CD4-positive, alpha-beta memory T cell (primary cell): Measurements from ENCODE around the gene GALNS. TPM values are rescaled to one million over a fixed set of nuclear protein-coding genes. Genes with fewer than 3 reads are reported as not detected.

Source experiments
- CTCF ChIA-PET: fragments of 350-600 bp; sonication (Branson Sonifier 250); formaldehyde crosslinking; loops from one replicate; lab custom pipeline; 2021; ENCODE audit warnings: inconsistent platforms; ENCODE audit not compliant: partially characterized antibody; lab: Charles Lee
- POLR2A ChIA-PET: fragments of 350-600 bp; sonication (Branson Sonifier 250); formaldehyde crosslinking; loops from one replicate; lab custom pipeline; 2021; ENCODE audit not compliant: partially characterized antibody; lab: Charles Lee
- DNase-seq, 5 donors: peaks; one replicate each; pipeline versions ENCODE4 v3.0.0 to v3.0.0-alpha.2; 2020 to 2022; ENCODE audit warnings: mixed read lengths in 1 of 5
- H3K27ac ChIP-seq: one replicate; pipeline ENCODE4 v1.7.0; 2013; ENCODE audit warnings: low read depth, low read length
- H3K27me3 ChIP-seq: 2 replicates; pipeline ENCODE4 v1.7.0; 2013; ENCODE audit warnings: mild to moderate bottlenecking, low read length, moderate library complexity; ENCODE audit not compliant: insufficient read depth
- H3K36me3 ChIP-seq: 2 replicates; pipeline ENCODE4 v1.7.0; 2013; ENCODE audit warnings: mild to moderate bottlenecking, low read length, moderate library complexity; ENCODE audit not compliant: insufficient read depth
- H3K4me1 ChIP-seq: 2 replicates; pipeline ENCODE4 v1.7.0; 2013; ENCODE audit warnings: mild to moderate bottlenecking, low read length, moderate library complexity; ENCODE audit not compliant: insufficient read depth
- H3K4me3 ChIP-seq, 2 donors: one replicate each; pipeline ENCODE4 v1.7.0; 2013; ENCODE audit warnings: low read length in 2 of 2, mild to moderate bottlenecking in 1 of 2
- H3K9me3 ChIP-seq, 2 donors: one replicate each; pipeline ENCODE4 v1.7.0; 2013; ENCODE audit warnings: low read length in 2 of 2, control low read depth in 1 of 2; ENCODE audit not compliant: control insufficient read depth in 1 of 2
- H3K27ac Mint-ChIP-seq, 7 donors: one replicate each; pipeline ENCODE4 v1.8.0; 2020 to 2021; ENCODE audit warnings: mixed read lengths in 7 of 7, mild to moderate bottlenecking in 6 of 7, inconsistent platforms in 3 of 7, moderate library complexity in 3 of 7
- H3K27me3 Mint-ChIP-seq, 2 donors: one replicate each; pipeline ENCODE4 v1.8.0; 2020 to 2021; ENCODE audit warnings: mixed read lengths in 2 of 2
- H3K36me3 Mint-ChIP-seq, 2 donors: one replicate each; pipeline ENCODE4 v1.8.0; 2020 to 2021; ENCODE audit warnings: mixed read lengths in 2 of 2, inconsistent platforms in 1 of 2, mild to moderate bottlenecking in 1 of 2
- H3K4me1 Mint-ChIP-seq, 4 donors: one replicate each; pipeline ENCODE4 v1.8.0; 2020 to 2021; ENCODE audit warnings: mixed read lengths in 4 of 4, mild to moderate bottlenecking in 1 of 4
- H3K4me3 Mint-ChIP-seq, 8 donors: one replicate each; pipeline ENCODE4 v1.8.0; 2020 to 2021; ENCODE audit warnings: mixed read lengths in 8 of 8, mild to moderate bottlenecking in 7 of 8, moderate library complexity in 6 of 8, inconsistent platforms in 3 of 8
- H3K9me3 Mint-ChIP-seq, 8 donors: one replicate each; pipeline ENCODE4 v1.8.0; 2020 to 2021; ENCODE audit warnings: mixed read lengths in 8 of 8, mild to moderate bottlenecking in 5 of 8, inconsistent platforms in 3 of 8, moderate library complexity in 1 of 8
- intact Hi-C: fragments of 100-400 bp; cut with micrococcal nuclease; formaldehyde crosslinking; loops from one replicate; pipeline ENCODE4 v1.15.1; 2023
- polyA plus RNA-seq, 2 donors: library from polyadenylated mRNA; unstranded; fragments of 300-500 nt; fragmentation: Illumina TruSeq; gene quantifications; one replicate each; pipeline ENCODE4 v1.2.3, GENCODE V29; 2021
- total RNA-seq, 2 experiments: library from RNA; stranded (reverse); gene quantifications; one replicate each; pipeline ENCODE4 v1.2.3, GENCODE V29; 2021

Gene GALNS
- total and polyA plus RNA-seq, 4 experiments from 2014 or later, result 5.6 to 65.7 (median 33.7) TPM

DNA sequence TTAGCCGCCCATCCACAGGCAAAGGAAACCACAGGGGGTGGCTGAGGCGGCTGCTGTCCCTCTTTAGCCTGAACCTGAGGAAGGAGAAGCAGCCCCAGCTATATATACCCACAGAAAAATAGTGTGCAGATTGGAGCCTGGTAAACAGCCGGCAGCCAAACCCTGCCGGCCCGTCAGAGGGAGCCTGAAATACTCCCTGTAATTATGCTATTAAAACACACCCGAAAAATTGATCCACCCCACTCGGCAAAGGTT is 78.5 kb downstream of the GALNS start:
- peaks cover 0 to 20% of the 10 kb centered on the region in 2 donors for H3K36me3 Mint-ChIP-seq
- ChIA-PET CTCF (interaction anchor here (0.7 to 10.7 kb wide), 2 partner anchors 33 to 40 kb away, joined by 3 to 137 read pairs; no protein-coding TSS in a partner anchor), POLR2A (interaction anchor here (8.8 kb wide), 1 partner anchor 32 kb away, joined by 138 read pairs; no protein-coding TSS in a partner anchor)
- peaks cover 28 to 69% (median 51%) of the 10 kb centered on the region in 4 donors for H3K4me1 Mint-ChIP-seq
- Histone ChIP-seq H3K36me3 (no peaks in the 10 kb centered on the region), H3K27me3 (no peaks in the 10 kb centered on the region), H3K4me3 (no peak overlapping the region), H3K4me1 (peaks cover 72% of the 10 kb centered on the region), H3K27ac (peak overlapping the region; percentile 34), H3K9me3 (no peaks in the 10 kb centered on the region)
- no peak for DNase-seq
- peak overlapping the region in 6 of 7 donors; percentile 70 to 83 (median 78) for H3K27ac Mint-ChIP-seq
- intact Hi-C loops, result no loop called here
- no peaks in the 10 kb centered on the region for H3K27me3 Mint-ChIP-seq
- H3K9me3 Mint-ChIP-seq, result peaks cover 0 to 1% (median 0%) of the 10 kb centered on the region in 8 donors
- H3K4me3 Mint-ChIP-seq, result peak overlapping the region in 4 of 8 donors; percentile 17 to 52 (median 32)

DNA sequence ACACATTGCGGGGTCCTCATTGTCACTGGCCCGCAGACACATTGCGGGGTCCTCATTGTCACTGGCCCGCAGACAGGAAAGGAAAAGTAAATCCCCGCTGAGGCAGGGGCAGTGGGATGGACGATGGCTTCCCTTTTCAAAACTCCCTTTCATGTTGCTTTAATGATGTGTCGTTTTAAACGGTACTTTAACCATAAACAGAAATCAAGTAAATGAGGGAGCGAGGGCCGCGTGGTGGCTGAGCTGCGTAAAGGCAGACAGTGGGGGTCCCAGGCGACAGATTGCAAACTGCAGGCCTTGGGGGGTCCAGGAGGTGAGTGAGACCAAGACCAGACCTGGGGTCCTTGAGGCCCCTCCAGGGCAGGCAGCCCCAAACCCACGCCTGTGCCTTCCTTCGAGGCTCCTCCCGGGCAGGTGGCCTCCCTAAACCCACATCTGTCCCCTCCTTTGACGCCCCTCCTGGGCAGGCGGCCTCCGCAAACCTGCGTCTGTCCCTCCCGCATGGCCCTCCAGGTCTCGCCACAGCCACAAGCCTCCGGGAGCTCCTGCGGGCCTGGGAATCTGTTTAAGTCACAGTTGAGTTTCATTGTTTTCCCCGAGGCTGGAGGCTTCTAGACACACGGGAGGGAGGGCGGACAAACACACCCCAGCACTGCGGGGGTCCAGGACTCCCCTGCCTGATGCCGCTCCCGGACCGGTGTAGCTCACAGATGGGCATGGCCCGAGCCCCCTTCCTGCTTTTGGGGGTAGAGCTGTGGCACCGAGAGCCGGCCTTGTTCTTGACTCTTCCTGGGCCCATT is 79.1 kb downstream of the GALNS start:
- Mint-ChIP-seq H3K36me3 (peaks cover 0 to 17% of the 10 kb centered on the region in 2 donors), H3K4me1 (peaks cover 23 to 64% (median 46%) of the 10 kb centered on the region in 4 donors), H3K27me3 (no peaks in the 10 kb centered on the region), H3K27ac (peak overlapping the region; percentile 24 to 84 (median 78)), H3K4me3 (peak overlapping the region in 3 of 8 donors; percentile 20 to 52 (median 44)), H3K9me3 (peaks cover 0 to 1% (median 0%) of the 10 kb centered on the region in 8 donors)
- Histone ChIP-seq H3K27ac (peak overlapping the region; percentile 34), H3K27me3 (no peaks in the 10 kb centered on the region), H3K36me3 (no peaks in the 10 kb centered on the region), H3K4me1 (peaks cover 70% of the 10 kb centered on the region), H3K4me3 (no peak overlapping the region), H3K9me3 (no peaks in the 10 kb centered on the region)
- CTCF ChIA-PET, result interaction anchor here (0.7 to 10.7 kb wide), 2 partner anchors 33 to 40 kb away, joined by 3 to 137 read pairs; no protein-coding TSS in a partner anchor
- intact Hi-C loops, result no loop called here
- DNase-seq, result no peak
- POLR2A ChIA-PET, result interaction anchor here (8.8 kb wide), 1 partner anchor 32 kb away, joined by 138 read pairs; no protein-coding TSS in a partner anchor

DNA sequence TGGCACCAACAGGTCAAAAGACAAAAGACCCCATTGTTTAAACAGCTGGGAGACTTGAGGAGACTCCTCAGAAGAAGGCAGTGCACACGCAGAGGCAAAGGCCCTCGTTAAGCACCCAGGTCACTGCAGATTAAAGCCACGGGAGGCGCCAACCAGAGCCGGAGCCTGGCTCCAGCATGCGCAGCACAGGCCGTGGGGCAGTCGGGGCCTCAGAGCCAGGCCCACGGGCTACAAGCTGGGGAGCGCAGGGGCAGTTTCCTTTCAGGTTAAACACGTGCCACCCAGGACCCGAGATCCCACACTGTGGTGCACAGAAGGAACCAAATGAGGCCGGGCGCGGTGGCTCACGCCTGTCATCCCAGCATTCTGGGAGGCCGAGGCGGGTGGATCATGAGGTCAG is 80.9 kb downstream of the GALNS start:
- H3K4me1 ChIP-seq, result peaks cover 66% of the 10 kb centered on the region
- no peaks in the 10 kb centered on the region for H3K9me3 ChIP-seq
- H3K27me3 ChIP-seq, result no peaks in the 10 kb centered on the region
- no peak for DNase-seq
- H3K27ac ChIP-seq, result no peak overlapping the region
- CTCF ChIA-PET, result no interaction called here
- H3K4me3 ChIP-seq, result no peak overlapping the region
- Mint-ChIP-seq H3K36me3 (peaks cover 0 to 10% of the 10 kb centered on the region in 2 donors), H3K9me3 (no peaks in the 10 kb centered on the region), H3K4me1 (peaks cover 7 to 52% (median 32%) of the 10 kb centered on the region in 4 donors), H3K4me3 (peak overlapping the region in 1 of 8 donors; percentile 5), H3K27ac (peak overlapping the region in 3 of 7 donors; percentile 48 to 66 (median 54)), H3K27me3 (no peaks in the 10 kb centered on the region)
- H3K36me3 ChIP-seq, result no peaks in the 10 kb centered on the region
- intact Hi-C loops, result no loop called here
- POLR2A ChIA-PET, result interaction anchor here (0.8 to 1.1 kb wide), 3 partner anchors 9 to 30 kb away, joined by 3 to 4 read pairs (median 3); no protein-coding TSS in a partner anchor

DNA sequence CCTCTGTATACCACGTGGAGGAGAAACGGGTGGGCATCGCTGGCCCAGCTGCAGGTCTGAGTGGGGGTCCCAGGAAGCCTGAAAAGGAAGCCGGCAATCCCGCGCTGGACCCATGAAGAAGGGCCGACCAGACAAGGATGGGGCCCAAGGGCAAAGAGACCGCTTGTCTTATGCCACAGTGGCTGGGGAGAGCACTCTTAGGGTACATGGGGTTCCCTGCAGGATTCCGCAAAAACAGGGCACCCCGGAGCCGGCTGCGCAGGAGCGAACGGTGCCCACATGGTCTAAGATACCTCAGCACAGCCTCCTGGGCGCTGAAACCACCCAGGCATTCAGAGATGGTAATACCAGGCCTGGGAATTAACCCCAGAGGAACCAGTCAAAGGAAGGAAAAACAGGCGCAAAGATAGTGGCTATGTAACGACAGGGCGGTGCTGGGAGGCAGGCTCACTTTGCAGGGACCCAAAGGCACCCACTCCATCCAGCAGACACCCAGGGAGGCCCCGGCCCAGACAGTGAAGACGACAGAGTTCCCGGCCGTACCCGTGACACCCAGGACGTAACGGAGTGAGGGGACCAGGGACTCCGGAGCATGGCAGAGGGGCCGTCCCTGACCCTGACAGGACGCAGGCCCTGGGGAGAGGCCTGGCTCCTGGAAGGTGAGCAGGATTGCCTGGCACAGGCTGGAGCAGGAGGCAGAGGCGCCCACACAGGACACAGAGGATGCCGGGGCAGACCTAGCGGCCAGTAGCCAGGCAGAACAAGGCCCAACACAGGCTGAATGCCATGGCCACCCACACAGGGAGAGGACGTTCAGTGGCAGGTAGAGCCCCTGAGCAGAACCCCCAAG is 82.0 kb downstream of the GALNS start:
- H3K4me1 Mint-ChIP-seq, result peaks cover 2 to 50% (median 24%) of the 10 kb centered on the region in 4 donors
- Histone ChIP-seq H3K27ac (no peak overlapping the region), H3K27me3 (no peaks in the 10 kb centered on the region), H3K4me3 (no peak overlapping the region), H3K4me1 (peaks cover 66% of the 10 kb centered on the region), H3K9me3 (no peaks in the 10 kb centered on the region), H3K36me3 (no peaks in the 10 kb centered on the region)
- peak overlapping the region in 1 of 8 donors; percentile 7 for H3K4me3 Mint-ChIP-seq
- peak overlapping the region in 3 of 7 donors; percentile 4 to 42 (median 35) for H3K27ac Mint-ChIP-seq
- H3K36me3 Mint-ChIP-seq, result peaks cover 0 to 6% of the 10 kb centered on the region in 2 donors
- DNase-seq, result no peak
- POLR2A ChIA-PET, result interaction anchor here (0.9 to 1.9 kb wide), 4 partner anchors 9 to 36 kb away, joined by 3 to 7 read pairs (median 3); no protein-coding TSS in a partner anchor
- CTCF ChIA-PET, result interaction anchor here (1.1 to 1.5 kb wide), 3 partner anchors 20 to 37 kb away, joined by 3 to 4 read pairs (median 4); no protein-coding TSS in a partner anchor
- intact Hi-C loops, result no loop called here
- no peaks in the 10 kb centered on the region for H3K9me3 Mint-ChIP-seq
- no peaks in the 10 kb centered on the region for H3K27me3 Mint-ChIP-seq

DNA sequence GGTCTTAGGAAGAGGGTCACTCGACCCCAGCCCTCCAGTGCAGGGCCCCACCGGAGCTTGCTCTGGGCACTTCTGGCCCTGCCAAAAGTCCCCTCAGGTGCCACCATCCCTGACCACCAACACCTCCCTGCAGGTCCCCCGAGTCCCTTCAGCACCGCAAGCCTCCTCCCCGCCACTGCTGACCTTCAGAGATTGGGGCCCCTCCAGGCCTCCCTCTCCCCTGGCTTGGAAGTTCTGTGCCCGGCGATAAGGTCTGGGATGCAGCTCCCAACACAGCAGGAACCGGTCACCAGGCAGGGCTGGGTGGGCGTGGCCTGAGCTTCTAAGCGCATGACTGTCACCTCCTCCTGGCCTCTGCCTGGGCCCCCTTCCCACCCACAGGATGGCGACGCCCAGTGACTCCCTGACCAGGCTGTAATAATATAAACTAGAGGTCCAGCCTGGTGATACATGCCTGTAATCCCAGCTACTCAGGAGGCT is 82.9 kb downstream of the GALNS start:
- Mint-ChIP-seq H3K4me3 (peak overlapping the region in 1 of 8 donors; percentile 8), H3K27me3 (no peaks in the 10 kb centered on the region), H3K4me1 (peaks cover 5 to 51% (median 25%) of the 10 kb centered on the region in 4 donors), H3K27ac (peak overlapping the region in 2 of 7 donors; percentile 4 to 41), H3K36me3 (peaks cover 0 to 6% of the 10 kb centered on the region in 2 donors), H3K9me3 (no peaks in the 10 kb centered on the region)
- CTCF ChIA-PET, result interaction anchor here (1.1 to 1.5 kb wide), 3 partner anchors 19 to 36 kb away, joined by 3 to 4 read pairs (median 4); no protein-coding TSS in a partner anchor
- no peak overlapping the region for H3K27ac ChIP-seq
- H3K9me3 ChIP-seq, result no peaks in the 10 kb centered on the region
- no peaks in the 10 kb centered on the region for H3K27me3 ChIP-seq
- peaks cover 66% of the 10 kb centered on the region for H3K4me1 ChIP-seq
- POLR2A ChIA-PET, result interaction anchor here (0.9 to 1.9 kb wide), 5 partner anchors 8 to 37 kb away, joined by 3 to 10 read pairs (median 3); no protein-coding TSS in a partner anchor
- peak in 1 of 5 donors; percentile 37 for DNase-seq
- intact Hi-C loops, result no loop called here
- H3K36me3 ChIP-seq, result peaks cover 4% of the 10 kb centered on the region
- H3K4me3 ChIP-seq, result no peak overlapping the region

DNA sequence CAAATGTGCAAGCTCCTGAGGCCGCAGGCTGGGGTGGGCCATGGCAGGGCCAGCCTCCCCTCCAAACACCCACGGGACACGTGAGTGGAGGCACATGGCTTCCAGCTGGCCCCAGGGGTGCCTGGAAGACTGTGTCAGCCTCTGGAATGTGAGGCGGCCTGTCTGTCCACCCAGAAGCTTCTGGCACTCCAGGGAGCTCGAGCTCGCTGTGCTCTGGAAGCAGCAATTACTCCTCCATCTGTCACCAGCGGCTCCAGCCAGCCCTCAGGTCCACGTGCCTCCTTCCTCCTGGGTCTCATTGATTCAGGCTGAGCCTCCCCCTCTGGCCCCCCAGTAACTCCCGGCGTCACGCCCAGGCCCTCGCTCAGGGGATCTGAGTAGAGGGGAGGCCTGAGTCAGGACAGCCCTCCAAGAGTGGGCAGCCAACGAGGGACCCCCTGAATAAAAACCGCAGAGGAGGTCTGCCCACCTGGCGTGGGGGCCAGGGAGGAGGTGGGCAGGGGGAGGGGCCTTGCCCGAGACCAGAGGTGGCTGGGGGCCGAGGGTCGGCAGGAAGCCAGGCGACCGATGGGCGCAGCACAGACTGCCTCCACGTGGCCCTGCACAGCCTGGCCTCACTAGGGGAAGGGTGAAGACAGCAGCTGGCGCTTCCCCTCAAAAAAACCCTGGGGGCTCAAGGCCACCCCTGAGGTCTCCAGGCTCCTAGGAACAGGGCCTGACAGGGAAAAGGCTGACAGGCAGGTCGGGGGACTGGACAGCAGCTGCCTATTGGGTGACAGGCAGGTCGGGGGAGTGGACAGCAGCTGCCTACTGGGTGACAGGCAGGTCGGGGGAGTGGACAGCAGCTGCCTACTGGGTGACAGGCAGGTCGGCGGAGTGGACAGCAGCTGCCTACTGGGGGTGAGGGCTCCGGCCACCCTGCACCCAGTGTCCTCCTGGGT is 83.6 kb downstream of the GALNS start:
- no peaks in the 10 kb centered on the region for H3K27me3 Mint-ChIP-seq
- H3K4me3 Mint-ChIP-seq, result no peak overlapping the region
- no peak overlapping the region for H3K27ac ChIP-seq
- no peaks in the 10 kb centered on the region for H3K9me3 ChIP-seq
- peaks cover 4% of the 10 kb centered on the region for H3K36me3 ChIP-seq
- CTCF ChIA-PET, result interaction anchor here (1.1 to 1.5 kb wide), 4 partner anchors 13 to 35 kb away, joined by 3 to 4 read pairs (median 4); no protein-coding TSS in a partner anchor
- POLR2A ChIA-PET, result interaction anchor here (0.9 to 1.9 kb wide), 5 partner anchors 9 to 37 kb away, joined by 3 to 10 read pairs (median 3); no protein-coding TSS in a partner anchor
- peaks cover 0 to 6% of the 10 kb centered on the region in 2 donors for H3K36me3 Mint-ChIP-seq
- DNase-seq, result peak in 1 of 5 donors; percentile 24
- no peak overlapping the region for H3K27ac Mint-ChIP-seq
- H3K4me1 ChIP-seq, result peaks cover 66% of the 10 kb centered on the region
- H3K27me3 ChIP-seq, result no peaks in the 10 kb centered on the region
- H3K4me1 Mint-ChIP-seq, result peaks cover 5 to 49% (median 24%) of the 10 kb centered on the region in 4 donors
- H3K9me3 Mint-ChIP-seq, result no peaks in the 10 kb centered on the region
- no peak overlapping the region for H3K4me3 ChIP-seq
- intact Hi-C loops, result no loop called here
